Esophagus (tissue), 2 donors: ENCODE data around the gene CCDC57. TPM values are rescaled to one million over a fixed set of nuclear protein-coding genes. Genes with fewer than 3 reads are reported as not detected.

Source experiments
- H3K27ac ChIP-seq, 2 donors: one replicate each; pipeline ENCODE4 v1.5.1; 2013; ENCODE audit warnings: low read depth in 2 of 2, mild to moderate bottlenecking in 2 of 2, inconsistent platforms in 1 of 2, low read length in 1 of 2, moderate library complexity in 1 of 2
- H3K27me3 ChIP-seq, 2 donors: one replicate each; pipeline ENCODE4 v1.6.1; 2013; ENCODE audit warnings: low read length in 2 of 2, control low read depth in 1 of 2, mild to moderate bottlenecking in 1 of 2; ENCODE audit not compliant: insufficient read depth in 2 of 2, control insufficient read depth in 1 of 2
- H3K36me3 ChIP-seq, 2 donors: one replicate each; pipeline ENCODE4 v1.6.1; 2013; ENCODE audit warnings: low read length in 1 of 2; ENCODE audit not compliant: control insufficient read depth in 2 of 2, insufficient read depth in 2 of 2
- H3K4me1 ChIP-seq, 2 donors: one replicate each; pipeline ENCODE4 v1.6.1; 2013; ENCODE audit warnings: low read length in 1 of 2; ENCODE audit not compliant: control insufficient read depth in 2 of 2, insufficient read depth in 2 of 2
- H3K4me3 ChIP-seq, 2 donors: one replicate each; pipeline ENCODE4 v1.5.1; 2013; ENCODE audit warnings: low read length in 2 of 2, mild to moderate bottlenecking in 2 of 2, low read depth in 1 of 2, moderate library complexity in 1 of 2
- H3K9me3 ChIP-seq, 2 donors: one replicate each; pipeline ENCODE4 v1.6.1; 2013; ENCODE audit warnings: mild to moderate bottlenecking in 2 of 2, low read depth in 1 of 2, low read length in 1 of 2, moderate library complexity in 1 of 2; ENCODE audit not compliant: control insufficient read depth in 2 of 2, insufficient read depth in 1 of 2
- WGBS, 2 donors: extraction: QIAGEN DNeasy Blood & Tissue Kit; methylation state at CpG; one replicate each; pipeline ENCODE4 v1.1.7; 2013; 5-methylcytosine and 5-hydroxymethylcytosine counted together
- polyA plus RNA-seq, 2 donors: library from polyadenylated mRNA; stranded (reverse); fragments of 200-250 nt; gene quantifications; one replicate each; pipeline ENCODE4 v1.2.3, GENCODE V29; 2013
- donor health status: healthy with polysubstance abuse.
- donor health status: Bipolar disorder and iron deficiency.

Gene CCDC57
- polyA plus RNA-seq, 2 donors, result 16.3 to 33.7 TPM

DNA sequence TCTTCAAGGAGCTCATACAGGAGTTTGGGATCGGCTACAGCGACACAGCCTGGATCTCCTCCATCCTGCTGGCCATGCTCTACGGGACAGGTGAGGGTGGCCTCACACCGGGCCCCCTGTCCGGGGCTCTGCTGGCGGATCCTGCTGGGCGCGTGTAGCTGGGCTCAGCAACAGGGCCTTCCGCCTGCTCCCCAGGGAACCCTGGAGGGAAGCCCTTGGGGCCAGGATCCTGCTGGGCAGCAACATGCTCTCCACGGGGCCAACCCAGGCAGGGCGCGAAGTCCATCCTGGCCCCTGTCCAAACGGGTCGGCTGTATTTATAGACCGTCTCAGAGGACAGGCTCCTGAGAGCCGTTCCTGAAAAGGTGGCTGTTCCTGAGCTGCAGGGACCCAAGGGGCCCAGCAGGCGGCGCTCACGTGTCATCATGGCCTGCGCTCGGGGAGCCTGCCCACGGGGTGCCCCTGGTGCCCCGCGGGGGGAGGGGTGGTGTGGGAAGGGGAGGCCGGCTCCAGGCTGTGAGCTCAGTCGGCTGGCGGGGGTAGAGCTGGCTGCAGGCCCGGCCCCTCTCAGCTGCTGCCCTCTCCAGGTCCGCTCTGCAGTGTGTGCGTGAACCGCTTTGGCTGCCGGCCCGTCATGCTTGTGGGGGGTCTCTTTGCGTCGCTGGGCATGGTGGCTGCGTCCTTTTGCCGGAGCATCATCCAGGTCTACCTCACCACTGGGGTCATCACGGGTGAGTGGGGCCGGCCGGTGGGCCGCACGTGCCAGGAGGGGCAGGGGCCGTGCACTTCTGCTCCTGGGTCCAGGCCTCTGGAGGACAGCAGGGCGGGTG is 23.7 kb upstream of the CCDC57 start:
- H3K4me1 ChIP-seq, result peaks cover 22 to 51% of the 10 kb centered on the region in 2 donors
- no peaks in the 10 kb centered on the region for H3K9me3 ChIP-seq
- H3K4me3 ChIP-seq, result peak overlapping the region in 1 of 2 donors; percentile 3
- peak overlapping the region; percentile 42 for H3K27ac ChIP-seq
- no peaks in the 10 kb centered on the region for H3K27me3 ChIP-seq
- WGBS, 2 donors, result 41% methylated on average over 42 to 44 of the region's 44 CpGs
- peaks cover 0 to 14% of the 10 kb centered on the region in 2 donors for H3K36me3 ChIP-seq

GRCh38 chr17:82235775-82236141 is 23.1 kb upstream of the CCDC57 start:
- WGBS, 2 donors, result 51 to 69% methylated on average over 14 to 15 of the region's 15 CpGs
- Histone ChIP-seq H3K27me3 (no peaks in the 10 kb centered on the region), H3K36me3 (peaks cover 0 to 8% of the 10 kb centered on the region in 2 donors), H3K27ac (peak overlapping the region; percentile 42), H3K4me1 (peaks cover 17 to 46% of the 10 kb centered on the region in 2 donors), H3K4me3 (peak overlapping the region in 1 of 2 donors; percentile 3), H3K9me3 (no peaks in the 10 kb centered on the region)

DNA sequence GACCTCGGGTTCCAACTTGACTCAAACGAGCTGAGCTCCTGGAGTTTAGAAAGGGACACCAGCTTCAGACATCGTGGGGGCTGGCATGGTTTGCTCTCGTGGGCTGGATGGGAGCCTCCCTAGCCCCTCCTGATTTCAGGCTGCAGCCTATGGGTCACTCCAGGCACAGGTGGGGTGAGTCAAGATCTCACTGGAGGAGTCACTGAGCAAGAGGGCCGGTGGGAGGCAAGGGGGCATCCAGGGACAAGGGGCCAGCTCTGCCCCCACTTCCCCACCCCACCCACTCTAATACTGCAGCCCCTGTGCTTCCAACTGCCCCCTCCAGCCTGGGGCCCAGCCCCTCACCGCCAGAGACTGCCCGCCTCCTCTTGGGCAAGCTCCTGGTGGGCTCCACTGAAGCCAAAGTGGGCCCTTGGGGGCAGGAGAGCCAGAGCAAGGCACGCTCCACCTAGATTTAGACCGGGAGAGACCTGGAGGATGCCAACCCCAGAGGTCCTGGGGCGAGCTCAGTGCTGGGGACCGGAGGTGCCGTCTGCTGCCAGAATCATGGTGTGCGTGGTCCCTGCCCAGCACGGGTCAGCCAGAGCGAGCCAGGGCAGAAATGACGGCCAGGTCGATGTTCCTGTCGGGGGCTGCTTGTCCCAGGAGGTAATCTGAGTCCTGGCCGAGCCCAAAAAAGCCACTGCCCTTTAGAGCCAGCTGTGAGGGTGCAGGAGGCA is 22.6 kb upstream of the CCDC57 start:
- Histone ChIP-seq H3K27me3 (no peaks in the 10 kb centered on the region), H3K4me3 (no peak overlapping the region), H3K9me3 (no peaks in the 10 kb centered on the region), H3K4me1 (peaks cover 15 to 47% of the 10 kb centered on the region in 2 donors), H3K27ac (peak overlapping the region in 1 of 2 donors; percentile 51), H3K36me3 (peaks cover 0 to 5% of the 10 kb centered on the region in 2 donors)
- 72 to 77% methylated on average over 19 of the region's 19 CpGs for WGBS, 2 donors

- WGBS, 2 donors, result 50 to 59% methylated on average over 23 to 26 of the region's 26 CpGs
- H3K4me3 ChIP-seq, result no peak overlapping the region
- peaks cover 0 to 3% of the 10 kb centered on the region in 2 donors for H3K36me3 ChIP-seq
- no peaks in the 10 kb centered on the region for H3K9me3 ChIP-seq
- no peaks in the 10 kb centered on the region for H3K27me3 ChIP-seq
- peaks cover 15 to 40% of the 10 kb centered on the region in 2 donors for H3K4me1 ChIP-seq
- peak overlapping the region in 1 of 2 donors; percentile 51 for H3K27ac ChIP-seq
Measured at GRCh38 chr17:82234211-82235055, 21.8 kb upstream of the CCDC57 start.

DNA sequence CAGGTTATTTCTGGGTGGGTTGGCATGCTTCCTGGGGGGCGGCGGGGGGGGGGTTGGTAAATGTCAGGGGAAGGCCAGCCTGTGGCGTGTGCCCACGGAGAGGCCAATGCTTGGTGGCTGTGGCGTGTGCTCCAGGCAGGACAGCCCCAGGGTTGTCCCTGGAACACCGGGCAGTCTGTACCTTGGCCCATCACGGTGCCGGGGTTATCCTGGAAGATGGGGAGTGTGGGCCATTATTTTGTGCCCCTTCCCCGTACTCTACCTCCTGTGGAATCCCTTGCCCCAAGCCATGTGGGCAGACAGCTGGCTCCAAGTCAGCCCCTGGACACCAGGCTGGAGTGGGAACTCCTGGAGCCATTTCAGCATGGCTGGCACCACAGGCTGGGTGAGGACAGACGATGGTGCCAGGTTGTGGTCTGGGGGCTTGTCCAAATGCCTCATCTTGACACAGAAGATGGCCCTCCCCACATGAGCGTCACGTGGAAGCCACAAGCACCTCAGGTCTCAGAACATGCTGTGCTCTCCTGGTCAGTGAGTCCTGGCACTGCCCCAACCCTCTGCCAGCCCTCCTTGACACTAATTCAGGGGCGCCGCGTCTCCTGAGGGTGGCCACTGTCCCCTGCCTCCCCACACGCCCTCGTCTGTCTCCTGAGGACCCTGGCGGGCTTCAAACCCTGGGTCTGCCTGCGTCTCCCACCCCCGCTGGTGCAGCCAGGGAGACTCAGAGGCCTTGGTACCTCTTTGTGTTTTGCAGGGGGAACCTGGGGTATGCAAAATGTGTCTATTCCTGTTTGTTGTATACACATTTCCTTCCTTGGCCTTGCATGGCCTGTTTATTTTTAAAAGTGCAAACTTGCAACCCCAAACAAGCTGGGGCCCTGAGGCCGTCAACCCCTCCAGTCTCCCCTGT is 20.5 kb upstream of the CCDC57 start:
- WGBS, 2 donors, result 76 to 79% methylated on average over 21 of the region's 21 CpGs
- Histone ChIP-seq H3K27ac (no peak overlapping the region), H3K9me3 (no peaks in the 10 kb centered on the region), H3K27me3 (no peaks in the 10 kb centered on the region), H3K4me1 (peaks cover 8 to 36% of the 10 kb centered on the region in 2 donors), H3K4me3 (no peak overlapping the region), H3K36me3 (no peaks in the 10 kb centered on the region)

DNA sequence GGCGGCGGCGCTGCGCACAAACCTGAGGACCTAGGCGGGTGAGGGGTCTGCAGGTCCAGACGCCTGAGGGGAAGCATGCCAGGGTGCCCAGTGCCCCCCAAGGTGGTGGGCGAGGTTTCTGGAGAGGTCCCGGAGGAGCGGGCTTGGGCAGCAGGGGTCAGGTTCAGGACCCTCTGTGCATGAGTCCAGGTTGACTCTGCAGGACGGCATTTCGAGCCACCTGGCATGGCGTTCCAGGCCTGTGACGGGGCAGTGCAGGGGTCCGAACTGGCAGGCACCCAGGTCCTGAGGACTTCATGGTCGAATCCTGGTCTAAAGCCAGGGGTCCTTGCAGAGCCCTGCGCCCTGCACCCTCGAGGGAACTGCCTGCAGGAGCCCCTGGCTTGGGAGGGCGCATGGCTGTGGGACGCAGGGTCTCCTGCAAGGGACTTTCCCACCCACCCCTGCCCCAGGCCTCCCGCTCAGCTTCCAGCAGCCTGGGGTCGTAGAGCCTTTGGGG is 19.7 kb upstream of the CCDC57 start:
- Histone ChIP-seq H3K27ac (peak overlapping the region; percentile 79 to 80), H3K9me3 (no peaks in the 10 kb centered on the region), H3K36me3 (no peaks in the 10 kb centered on the region), H3K27me3 (no peaks in the 10 kb centered on the region), H3K4me1 (peaks cover 6 to 34% of the 10 kb centered on the region in 2 donors), H3K4me3 (peak overlapping the region in 1 of 2 donors; percentile 46)
- WGBS, 2 donors, result 83 to 84% methylated on average over 21 of the region's 21 CpGs

DNA sequence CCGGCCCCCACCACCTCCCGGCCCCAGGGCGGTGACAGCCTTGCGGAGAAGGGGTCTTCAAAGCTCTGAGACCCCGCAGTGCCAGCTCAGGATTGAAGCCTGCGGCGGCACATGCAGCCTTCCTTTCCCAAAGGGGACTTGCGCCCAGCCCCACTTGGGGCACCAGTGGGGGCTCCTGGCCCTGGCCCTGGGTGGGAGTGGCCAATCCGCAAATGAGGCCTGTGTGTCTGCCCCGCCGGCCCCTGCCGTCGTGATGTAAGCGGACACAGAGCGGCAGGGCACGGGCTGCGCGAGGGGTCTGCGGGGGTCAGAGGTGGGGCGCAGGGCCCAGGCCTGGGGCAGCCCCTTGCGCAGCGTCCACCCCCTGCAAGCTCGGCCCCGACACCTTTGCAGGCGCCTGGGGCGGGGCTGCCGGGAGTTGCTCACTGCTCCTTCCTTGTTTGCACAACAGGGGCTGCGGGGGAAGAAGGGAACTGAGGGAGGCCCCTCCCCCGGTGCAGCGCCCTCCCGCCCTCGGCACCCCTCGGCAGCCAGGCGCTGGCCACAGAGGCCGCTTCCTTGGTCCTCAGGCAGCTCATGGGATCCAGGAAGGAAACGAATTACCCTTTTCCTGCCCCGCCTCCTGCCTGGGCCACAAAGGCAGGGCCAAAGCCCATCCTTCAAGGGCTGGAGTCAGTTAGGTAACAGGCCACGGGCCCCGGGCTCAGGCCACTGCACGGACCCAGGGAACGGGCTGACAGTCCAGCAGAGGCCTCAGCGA is 19.1 kb upstream of the CCDC57 start:
- H3K4me1 ChIP-seq, result peaks cover 6 to 33% of the 10 kb centered on the region in 2 donors

DNA sequence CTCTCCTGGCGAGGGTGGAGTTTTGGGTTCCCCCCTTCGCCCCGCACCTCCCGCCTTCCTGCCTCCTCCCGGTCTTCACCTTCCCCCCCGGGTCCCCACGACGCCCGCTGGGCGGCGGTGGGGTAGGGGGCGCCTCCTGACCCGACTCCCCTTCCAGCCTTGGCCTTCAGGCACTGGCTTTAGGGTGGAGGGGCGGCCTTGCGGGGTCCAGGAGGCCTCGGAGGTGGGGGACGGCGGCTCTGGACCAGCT is 18.6 kb upstream of the CCDC57 start:
- Histone ChIP-seq H3K9me3 (no peaks in the 10 kb centered on the region), H3K4me1 (peaks cover 8 to 31% of the 10 kb centered on the region in 2 donors), H3K36me3 (no peaks in the 10 kb centered on the region), H3K4me3 (peak overlapping the region; percentile 46 to 53), H3K27me3 (no peaks in the 10 kb centered on the region), H3K27ac (peak overlapping the region; percentile 79 to 80)
- 2% methylated on average over 13 to 18 of the region's 18 CpGs for WGBS, 2 donors

More for the DNA sequence above, 19.1 kb upstream of the CCDC57 start:
- WGBS, 2 donors, result 9 to 15% methylated on average over 36 to 42 of the region's 42 CpGs
- Histone ChIP-seq H3K27ac (peak overlapping the region; percentile 79 to 80), H3K27me3 (no peaks in the 10 kb centered on the region), H3K36me3 (no peaks in the 10 kb centered on the region), H3K9me3 (no peaks in the 10 kb centered on the region), H3K4me3 (peak overlapping the region; percentile 46 to 53)
